Measurements from ENCODE around the gene ZBED5. TPM values are rescaled to one million over a fixed set of nuclear protein-coding genes. Genes with fewer than 3 reads are reported as not detected.

Gene ZBED5
- total RNA-seq, 1 donor from 2014 or later: 29.0 TPM

GRCh38 chr11:10855295-10855694 is 2.6 kb downstream of the ZBED5 start:
- H3K27me3 ChIP-seq (ENCODE audit: control insufficient read depth, insufficient read depth, low read length): no peaks in the 10 kb centered on the region
- no peak overlapping the region for H3K4me3 ChIP-seq (ENCODE audit: low read depth, low read length)
- H3K36me3 ChIP-seq (ENCODE audit: control insufficient read depth, insufficient read depth, low read length): no peaks in the 10 kb centered on the region
- no peak for TF ChIP-seq CTCF (IDR thresholded peaks at IDR 0.05; ENCODE audit: insufficient read depth, low read length, poor library complexity, severe bottlenecking)
- DNase-seq (ENCODE audit: low read depth): no peak

- no peak for DNase-seq (ENCODE audit: low read depth)
- Histone ChIP-seq H3K36me3 (ENCODE audit: control insufficient read depth, insufficient read depth, low read length) (no peaks in the 10 kb centered on the region), H3K27me3 (ENCODE audit: control insufficient read depth, insufficient read depth, low read length) (no peaks in the 10 kb centered on the region), H3K4me3 (ENCODE audit: low read depth, low read length) (no peak overlapping the region)
- TF ChIP-seq CTCF (IDR thresholded peaks at IDR 0.05; ENCODE audit: insufficient read depth, low read length, poor library complexity, severe bottlenecking): no peak
These were observed 9.6 kb downstream of the ZBED5 start for GRCh38 chr11:10847960-10848860.

GRCh38 chr11:10846660-10847059 is 11.2 kb downstream of the ZBED5 start:
- TF ChIP-seq CTCF (IDR thresholded peaks at IDR 0.05; ENCODE audit: insufficient read depth, low read length, poor library complexity, severe bottlenecking): no peak

GRCh38 chr11:10845589-10845988 is 12.3 kb downstream of the ZBED5 start:
- no peak for DNase-seq (ENCODE audit: low read depth)
- Histone ChIP-seq H3K27me3 (ENCODE audit: control insufficient read depth, insufficient read depth, low read length) (no peaks in the 10 kb centered on the region), H3K4me3 (ENCODE audit: low read depth, low read length) (no peak overlapping the region), H3K36me3 (ENCODE audit: control insufficient read depth, insufficient read depth, low read length) (no peaks in the 10 kb centered on the region)
- no peak for TF ChIP-seq CTCF (IDR thresholded peaks at IDR 0.05; ENCODE audit: insufficient read depth, low read length, poor library complexity, severe bottlenecking)

More at GRCh38 chr11:10846660-10847059, 11.2 kb downstream of the ZBED5 start:
- Histone ChIP-seq H3K4me3 (ENCODE audit: low read depth, low read length) (no peak overlapping the region), H3K27me3 (ENCODE audit: control insufficient read depth, insufficient read depth, low read length) (no peaks in the 10 kb centered on the region), H3K36me3 (ENCODE audit: control insufficient read depth, insufficient read depth, low read length) (no peaks in the 10 kb centered on the region)
- DNase-seq (ENCODE audit: low read depth): no peak

GRCh38 chr11:10844796-10845195 is 13.1 kb downstream of the ZBED5 start:
- Histone ChIP-seq H3K36me3 (ENCODE audit: control insufficient read depth, insufficient read depth, low read length) (no peaks in the 10 kb centered on the region), H3K27me3 (ENCODE audit: control insufficient read depth, insufficient read depth, low read length) (no peaks in the 10 kb centered on the region), H3K4me3 (ENCODE audit: low read depth, low read length) (no peak overlapping the region)
- DNase-seq (ENCODE audit: low read depth): no peak
- no peak for TF ChIP-seq CTCF (IDR thresholded peaks at IDR 0.05; ENCODE audit: insufficient read depth, low read length, poor library complexity, severe bottlenecking)
